Ovary (tissue), 1 donor: ENCODE data around the gene HIVEP3.

ENCODE experiments used
- EP300 ChIP-seq: sonication (generic); formaldehyde crosslinking; IDR thresholded peaks from one replicate; pipeline ENCODE4 v1.6.1; 2017; ENCODE audit warnings: antibody characterized with exemption
- POLR2A ChIP-seq: fragments of 450-650 bp; IDR thresholded peaks from one replicate; pipeline ENCODE4 v1.6.1; 2017; ENCODE audit warnings: antibody characterized with exemption, mild to moderate bottlenecking, moderate library complexity

DNA sequence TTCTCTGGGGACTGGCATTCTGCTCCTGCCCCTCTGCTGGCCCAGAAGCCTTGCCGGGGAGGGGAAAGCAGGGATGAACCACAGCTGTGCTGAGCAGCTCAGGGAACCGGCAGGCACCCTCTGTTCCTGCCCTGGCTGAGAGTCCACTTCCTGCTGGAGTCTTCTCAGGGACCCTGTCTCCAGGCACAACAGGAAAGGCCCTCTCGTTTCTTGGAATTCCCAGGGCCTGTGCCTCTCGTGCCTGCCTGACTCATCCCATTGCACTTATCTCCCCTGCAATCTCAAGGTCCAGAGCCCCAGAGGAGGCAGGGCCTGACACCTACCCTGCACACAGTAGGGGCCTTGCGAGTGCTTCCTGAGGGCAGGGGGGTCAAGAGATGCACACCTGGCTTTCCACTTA lies 433.1 kb downstream of the HIVEP3 start:
- TF ChIP-seq EP300: no peak
- no peak for TF ChIP-seq POLR2A
